ENCODE data around the gene CAPN12. TPM values are rescaled to one million over a fixed set of nuclear protein-coding genes. Genes with fewer than 3 reads are reported as not detected.

Gene CAPN12
- total RNA-seq, 1 experiment from 2014 or later = 58.5 TPM

DNA sequence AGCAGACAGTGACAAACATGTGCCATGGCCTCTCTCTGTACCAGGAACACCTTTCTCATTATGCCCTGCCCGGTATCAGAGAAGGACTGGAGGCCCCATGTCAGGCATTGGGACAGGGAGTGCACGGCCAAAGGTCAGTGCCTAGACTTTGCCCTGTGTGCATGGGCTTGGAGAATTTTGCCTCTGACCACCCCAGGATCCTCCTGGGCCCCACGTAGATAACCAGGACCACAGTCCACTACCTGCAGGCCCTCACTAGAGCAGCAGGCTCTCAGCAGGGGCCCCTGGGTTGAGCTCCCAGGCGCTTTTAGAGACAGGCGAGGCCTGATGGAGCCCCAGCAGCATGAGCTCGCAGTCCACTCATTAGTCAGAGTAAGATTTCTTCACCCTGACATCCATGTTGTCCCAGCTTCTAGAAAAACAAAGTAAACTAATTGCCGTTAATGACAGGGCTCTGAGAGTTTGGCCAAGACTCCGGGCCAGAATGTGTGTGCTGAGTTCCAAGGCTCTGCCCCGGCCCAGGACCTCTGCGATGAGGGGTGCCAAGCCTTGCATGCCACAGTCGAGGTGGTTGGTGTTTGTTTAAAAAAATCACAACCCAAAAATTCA is 42.7 kb downstream of the CAPN12 start:
- TF ChIP-seq SIN3A (IDR thresholded peaks at IDR 0.05; ENCODE audit: borderline replicate concordance, insufficient read depth, low read depth, low read length) = no peak
- no peak for TF ChIP-seq CTCF (IDR thresholded peaks at IDR 0.05)
- Histone ChIP-seq H3K27ac (ENCODE audit: low read length) (peak overlapping the region; percentile 98), H3K36me3 (ENCODE audit: control insufficient read depth, insufficient read depth, low read length) (peaks cover 63% of the 10 kb centered on the region), H3K4me3 (ENCODE audit: low read depth in 2 of 2, low read length in 2 of 2) (no peak overlapping the region), H3K4me1 (ENCODE audit: control insufficient read depth, insufficient read depth, low read length) (peaks cover 88% of the 10 kb centered on the region), H3K27me3 (ENCODE audit: control insufficient read depth, insufficient read depth, low read length) (no peaks in the 10 kb centered on the region), H3K9me3 (ENCODE audit: control insufficient read depth, insufficient read depth, low read depth, low read length) (no peaks in the 10 kb centered on the region)
- CTCF ChIA-PET = no interaction called here
- no peak for DNase-seq (ENCODE audit: low read depth, low spot score)
- intact Hi-C loops (cut with micrococcal nuclease; ENCODE audit: unreplicated experiment) (no loop called here), in situ Hi-C loops (cut with HindIII; ENCODE audit: low pct_unique_long_range_greater_than_20kb, low sequenced_read_pairs) (loop anchor here (5.0 kb wide), 1 partner anchor 154 kb away; no protein-coding TSS in a partner anchor)
- BruUV-seq (replicated peaks) = no TSS peak
- POLR2A ChIA-PET = no interaction called here
- peak; percentile 4; the same call in 1 of the 2 replicates for ATAC-seq

GRCh38 chr19:38700902-38701454 is 43.3 kb downstream of the CAPN12 start:
- Histone ChIP-seq H3K9me3 (ENCODE audit: control insufficient read depth, insufficient read depth, low read depth, low read length) (no peaks in the 10 kb centered on the region), H3K36me3 (ENCODE audit: control insufficient read depth, insufficient read depth, low read length) (peaks cover 63% of the 10 kb centered on the region), H3K27ac (ENCODE audit: low read length) (peak overlapping the region; percentile 98), H3K27me3 (ENCODE audit: control insufficient read depth, insufficient read depth, low read length) (no peaks in the 10 kb centered on the region), H3K4me1 (ENCODE audit: control insufficient read depth, insufficient read depth, low read length) (peaks cover 88% of the 10 kb centered on the region), H3K4me3 (ENCODE audit: low read depth in 2 of 2, low read length in 2 of 2) (no peak overlapping the region)
- ChIA-PET POLR2A (interaction anchor here (1.8 kb wide), 1 partner anchor 9 kb away, joined by 4 read pairs; no protein-coding TSS in a partner anchor), CTCF (no interaction called here)
- TF ChIP-seq SIN3A (IDR thresholded peaks at IDR 0.05; ENCODE audit: borderline replicate concordance, insufficient read depth, low read depth, low read length) (no peak), POLR2AphosphoS5 (IDR thresholded peaks at IDR 0.05; ENCODE audit: low read depth, low read length) (no peak), CTCF (IDR thresholded peaks at IDR 0.05) (no peak), TCF7L2 (IDR thresholded peaks at IDR 0.05; ENCODE audit: low read depth, low read length) (no peak), REST (IDR thresholded peaks at IDR 0.05; ENCODE audit: insufficient read depth in 1 of 2, low read depth in 2 of 2, low read length in 1 of 2) (no peak)
- ATAC-seq (no peak), DNase-seq (ENCODE audit: low read depth, low spot score) (no peak)
- in situ Hi-C loops (cut with HindIII; ENCODE audit: low pct_unique_long_range_greater_than_20kb, low sequenced_read_pairs) = loop anchor here (5.0 kb wide), 1 partner anchor 154 kb away; no protein-coding TSS in a partner anchor
- intact Hi-C loops (cut with micrococcal nuclease; ENCODE audit: unreplicated experiment) = no loop called here
- BruUV-seq (replicated peaks) = TSS peak; percentile 46
